Measurements from ENCODE around the gene TGFBR1. TPM values are rescaled to one million over a fixed set of nuclear protein-coding genes. Genes with fewer than 3 reads are reported as not detected.
A peak's percentile ranks its signal among the peaks of the same experiment; 100 is the strongest.

Gene TGFBR1
- total RNA-seq, 1 donor from 2014 or later: 203 TPM

DNA sequence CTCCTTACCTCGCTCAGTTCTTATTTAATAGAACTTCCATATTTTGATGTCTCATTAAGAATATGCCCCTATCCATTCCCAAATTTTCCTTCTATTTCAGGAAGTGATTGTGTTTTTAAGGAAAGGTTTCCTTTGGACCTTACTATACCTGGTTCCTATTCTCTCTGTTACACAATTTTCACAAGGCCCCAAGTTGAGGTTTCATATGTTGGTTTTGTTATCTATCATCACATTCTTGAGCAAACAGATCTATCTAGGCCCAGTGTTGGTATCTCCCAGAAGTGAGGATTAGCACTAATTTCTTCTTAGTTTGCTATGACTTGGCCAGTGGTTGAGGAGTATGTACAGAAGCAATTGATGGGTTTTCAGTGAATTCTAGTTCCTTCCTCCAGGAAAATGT lies 75.3 kb downstream of the TGFBR1 start:
- no peaks in the 10 kb centered on the region for H3K27me3 Mint-ChIP-seq (ENCODE audit: low read depth, unreplicated experiment)
- Histone ChIP-seq H3K4me1 (ENCODE audit: insufficient read depth, low read length) (peaks cover 17% of the 10 kb centered on the region), H3K9me3 (ENCODE audit: insufficient read depth, low read depth, low read length) (no peaks in the 10 kb centered on the region), H3K36me3 (ENCODE audit: insufficient read depth, low read length) (no peaks in the 10 kb centered on the region), H3K79me2 (ENCODE audit: insufficient read depth, low read length) (no peaks in the 10 kb centered on the region), H3K27ac (ENCODE audit: low read depth, low read length) (no peak overlapping the region), H3K27me3 (ENCODE audit: insufficient read depth, low read length) (no peaks in the 10 kb centered on the region), H3K4me3 (ENCODE audit: insufficient read depth, low read depth, low read length) (no peak overlapping the region), H2AFZ (ENCODE audit: low read depth, low read length) (no peak overlapping the region), H3K9ac (ENCODE audit: low read length) (no peak overlapping the region), H4K20me1 (ENCODE audit: insufficient read depth, low read length) (no peaks in the 10 kb centered on the region), H3K4me2 (ENCODE audit: low read length) (no peak overlapping the region)
- H3K4me3 Mint-ChIP-seq (ENCODE audit: unreplicated experiment): no peak overlapping the region
- FAIRE-seq (no peak), DNase-seq (ENCODE audit: low read depth) (no peak)
- H3K36me3 Mint-ChIP-seq (ENCODE audit: low read depth, unreplicated experiment): no peaks in the 10 kb centered on the region
- peaks cover 18% of the 10 kb centered on the region for H3K4me1 Mint-ChIP-seq (ENCODE audit: low read depth, unreplicated experiment)
- H3K27ac Mint-ChIP-seq (ENCODE audit: unreplicated experiment): no peak overlapping the region
- TF ChIP-seq EZH2 (IDR thresholded peaks at IDR 0.05; ENCODE audit: insufficient read depth, low read length): no peak
- TF ChIP-seq, protein P1, sequence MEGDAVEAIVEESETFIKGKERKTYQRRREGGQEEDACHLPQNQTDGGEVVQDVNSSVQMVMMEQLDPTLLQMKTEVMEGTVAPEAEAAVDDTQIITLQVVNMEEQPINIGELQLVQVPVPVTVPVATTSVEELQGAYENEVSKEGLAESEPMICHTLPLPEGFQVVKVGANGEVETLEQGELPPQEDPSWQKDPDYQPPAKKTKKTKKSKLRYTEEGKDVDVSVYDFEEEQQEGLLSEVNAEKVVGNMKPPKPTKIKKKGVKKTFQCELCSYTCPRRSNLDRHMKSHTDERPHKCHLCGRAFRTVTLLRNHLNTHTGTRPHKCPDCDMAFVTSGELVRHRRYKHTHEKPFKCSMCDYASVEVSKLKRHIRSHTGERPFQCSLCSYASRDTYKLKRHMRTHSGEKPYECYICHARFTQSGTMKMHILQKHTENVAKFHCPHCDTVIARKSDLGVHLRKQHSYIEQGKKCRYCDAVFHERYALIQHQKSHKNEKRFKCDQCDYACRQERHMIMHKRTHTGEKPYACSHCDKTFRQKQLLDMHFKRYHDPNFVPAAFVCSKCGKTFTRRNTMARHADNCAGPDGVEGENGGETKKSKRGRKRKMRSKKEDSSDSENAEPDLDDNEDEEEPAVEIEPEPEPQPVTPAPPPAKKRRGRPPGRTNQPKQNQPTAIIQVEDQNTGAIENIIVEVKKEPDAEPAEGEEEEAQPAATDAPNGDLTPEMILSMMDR (IDR thresholded peaks at IDR 0.05; ENCODE audit: insufficient read depth, low read depth, low read length): no peak
- H3K9me3 Mint-ChIP-seq (ENCODE audit: unreplicated experiment): no peaks in the 10 kb centered on the region

- H2AFZ ChIP-seq (ENCODE audit: low read depth, low read length): no peak overlapping the region
- H4K20me1 ChIP-seq (ENCODE audit: insufficient read depth, low read length): no peaks in the 10 kb centered on the region
- H3K9me3 ChIP-seq (ENCODE audit: insufficient read depth, low read depth, low read length): no peaks in the 10 kb centered on the region
- DNase-seq (ENCODE audit: low read depth) (no peak), FAIRE-seq (no peak)
- H3K36me3 Mint-ChIP-seq (ENCODE audit: low read depth, unreplicated experiment): no peaks in the 10 kb centered on the region
- no peak overlapping the region for H3K27ac Mint-ChIP-seq (ENCODE audit: unreplicated experiment)
- no peak overlapping the region for H3K4me3 Mint-ChIP-seq (ENCODE audit: unreplicated experiment)
- H3K36me3 ChIP-seq (ENCODE audit: insufficient read depth, low read length): no peaks in the 10 kb centered on the region
- H3K4me1 Mint-ChIP-seq (ENCODE audit: low read depth, unreplicated experiment): peaks cover 18% of the 10 kb centered on the region
- no peaks in the 10 kb centered on the region for H3K27me3 Mint-ChIP-seq (ENCODE audit: low read depth, unreplicated experiment)
- TF ChIP-seq, protein P1 (IDR thresholded peaks at IDR 0.05; ENCODE audit: insufficient read depth, low read depth, low read length): no peak
- TF ChIP-seq EZH2 (IDR thresholded peaks at IDR 0.05; ENCODE audit: insufficient read depth, low read length): no peak
- H3K4me1 ChIP-seq (ENCODE audit: insufficient read depth, low read length): peaks cover 18% of the 10 kb centered on the region
- no peaks in the 10 kb centered on the region for H3K79me2 ChIP-seq (ENCODE audit: insufficient read depth, low read length)
- no peak overlapping the region for H3K27ac ChIP-seq (ENCODE audit: low read depth, low read length)
- H3K4me2 ChIP-seq (ENCODE audit: low read length): no peak overlapping the region
- no peaks in the 10 kb centered on the region for H3K27me3 ChIP-seq (ENCODE audit: insufficient read depth, low read length)
- H3K9ac ChIP-seq (ENCODE audit: low read length): no peak overlapping the region
- no peaks in the 10 kb centered on the region for H3K9me3 Mint-ChIP-seq (ENCODE audit: unreplicated experiment)
- H3K4me3 ChIP-seq (ENCODE audit: insufficient read depth, low read depth, low read length): no peak overlapping the region
These were observed 75.7 kb downstream of the TGFBR1 start for GRCh38 chr9:99180662-99181061.

GRCh38 chr9:99181206-99181605 lies 76.3 kb downstream of the TGFBR1 start:
- peak overlapping the region; percentile 26 for H3K4me2 ChIP-seq (ENCODE audit: low read length)
- no peaks in the 10 kb centered on the region for H3K9me3 ChIP-seq (ENCODE audit: insufficient read depth, low read depth, low read length)
- H3K36me3 Mint-ChIP-seq (ENCODE audit: low read depth, unreplicated experiment): no peaks in the 10 kb centered on the region
- no peak overlapping the region for H3K4me3 ChIP-seq (ENCODE audit: insufficient read depth, low read depth, low read length)
- H3K4me1 Mint-ChIP-seq (ENCODE audit: low read depth, unreplicated experiment): peaks cover 18% of the 10 kb centered on the region
- H3K79me2 ChIP-seq (ENCODE audit: insufficient read depth, low read length): no peaks in the 10 kb centered on the region
- H4K20me1 ChIP-seq (ENCODE audit: insufficient read depth, low read length): no peaks in the 10 kb centered on the region
- no peak for FAIRE-seq
- no peak overlapping the region for H3K27ac ChIP-seq (ENCODE audit: low read depth, low read length)
- H3K36me3 ChIP-seq (ENCODE audit: insufficient read depth, low read length): no peaks in the 10 kb centered on the region
- H3K9ac ChIP-seq (ENCODE audit: low read length): no peak overlapping the region
- peaks cover 18% of the 10 kb centered on the region for H3K4me1 ChIP-seq (ENCODE audit: insufficient read depth, low read length)
- no peaks in the 10 kb centered on the region for H3K27me3 Mint-ChIP-seq (ENCODE audit: low read depth, unreplicated experiment)
- no peak overlapping the region for H2AFZ ChIP-seq (ENCODE audit: low read depth, low read length)
- no peak overlapping the region for H3K27ac Mint-ChIP-seq (ENCODE audit: unreplicated experiment)
- DNase-seq (ENCODE audit: low read depth): no peak
- no peak overlapping the region for H3K4me3 Mint-ChIP-seq (ENCODE audit: unreplicated experiment)
- no peaks in the 10 kb centered on the region for H3K9me3 Mint-ChIP-seq (ENCODE audit: unreplicated experiment)
- TF ChIP-seq EZH2 (IDR thresholded peaks at IDR 0.05; ENCODE audit: insufficient read depth, low read length): no peak
- TF ChIP-seq, protein P1 (IDR thresholded peaks at IDR 0.05; ENCODE audit: insufficient read depth, low read depth, low read length): no peak
- no peaks in the 10 kb centered on the region for H3K27me3 ChIP-seq (ENCODE audit: insufficient read depth, low read length)
